DOHH2 (cell line): ENCODE results near the gene PLEKHG4.

ENCODE experiments used
- H3F3A ChIP-seq: fragments of 200-600 bp; sonication (generic), shearing (Covaris generic); 2 replicates; pipeline ENCODE4 v1.6.0; 2016; ENCODE audit warnings: antibody characterized with exemption, mild to moderate bottlenecking; ENCODE audit not compliant: control insufficient read depth, insufficient read depth
- H3K27ac ChIP-seq: fragments of 200-600 bp; sonication (generic); 2 replicates; pipeline ENCODE4 v1.5.1; 2014; ENCODE audit warnings: low read depth, mild to moderate bottlenecking, low read length, moderate library complexity
- H3K27me3 ChIP-seq: fragments of 200-600 bp; sonication (generic); 2 replicates; pipeline ENCODE4 v1.6.1; 2014; ENCODE audit warnings: mild to moderate bottlenecking, low read length, mixed read lengths; ENCODE audit not compliant: control insufficient read depth
- H3K36me3 ChIP-seq: fragments of 200-600 bp; sonication (generic); 2 replicates; pipeline ENCODE4 v1.6.1; 2014; ENCODE audit warnings: mild to moderate bottlenecking, low read length, moderate library complexity, mixed read lengths; ENCODE audit not compliant: control insufficient read depth
- H3K4me1 ChIP-seq: fragments of 200-600 bp; sonication (generic); 2 replicates; pipeline ENCODE4 v1.6.1; 2014; ENCODE audit warnings: mild to moderate bottlenecking, low read length, mixed read lengths; ENCODE audit not compliant: control insufficient read depth
- H3K4me2 ChIP-seq: fragments of 200-600 bp; sonication (generic); 2 replicates; pipeline ENCODE4 v1.6.0; 2014; ENCODE audit warnings: mild to moderate bottlenecking, low read length, moderate library complexity
- H3K4me3 ChIP-seq: fragments of 200-600 bp; sonication (generic); 2 replicates; pipeline ENCODE4 v1.5.1; 2014; ENCODE audit warnings: mild to moderate bottlenecking, low read length, mixed read lengths
- H3K79me2 ChIP-seq: fragments of 200-600 bp; sonication (generic); 2 replicates; pipeline ENCODE4 v1.6.1; 2014; ENCODE audit warnings: mild to moderate bottlenecking, low read length, mixed read lengths; ENCODE audit not compliant: control insufficient read depth
- H3K9me2 ChIP-seq: fragments of 200-600 bp; sonication (generic); replicated peaks from 2 replicates; pipeline ENCODE4 v1.6.1; 2014; ENCODE audit warnings: mild to moderate bottlenecking, low read length, mixed read lengths; ENCODE audit not compliant: control insufficient read depth
- H3K9me3 ChIP-seq: fragments of 200-600 bp; sonication (generic); 2 replicates; pipeline ENCODE4 v1.6.1; 2014; ENCODE audit warnings: antibody characterized with exemption, low read length, mixed read lengths; ENCODE audit not compliant: control insufficient read depth, insufficient read depth
- H4K20me1 ChIP-seq: fragments of 200-600 bp; sonication (generic); 2 replicates; pipeline ENCODE4 v1.6.0; 2014; ENCODE audit warnings: low read depth, mild to moderate bottlenecking, antibody characterized with exemption, low read length, moderate library complexity; ENCODE audit not compliant: control insufficient read depth, insufficient read depth
- CTCF ChIP-seq: fragments of 200-600 bp; sonication (generic); IDR thresholded peaks from one replicate; pipeline ENCODE4 v1.5.1; 2014; ENCODE audit warnings: antibody characterized with exemption, mild to moderate bottlenecking, low read depth, low read length; ENCODE audit not compliant: poor library complexity, severe bottlenecking
- EZH2phosphoT487 ChIP-seq: fragments of 200-600 bp; sonication (generic); IDR thresholded peaks from 2 replicates; pipeline ENCODE4 v1.6.1; 2017; ENCODE audit warnings: borderline replicate concordance, mild to moderate bottlenecking, antibody characterized with exemption, low read length, moderate library complexity, mixed read lengths

PLEKHG4 gene

GRCh38 chr16:67304020-67304419 is 24.7 kb downstream of the PLEKHG4 start:
- Histone ChIP-seq H3K27me3 (peaks cover 20% of the 10 kb centered on the region), H3K4me2 (no peak overlapping the region)

GRCh38 chr16:67305216-67306071 is 26.1 kb downstream of the PLEKHG4 start:
- Histone ChIP-seq H3K27me3 (peaks cover 17% of the 10 kb centered on the region), H3K4me3 (no peak overlapping the region), H3K9me3 (no peaks in the 10 kb centered on the region), H3K4me1 (no peaks in the 10 kb centered on the region), H3K36me3 (no peaks in the 10 kb centered on the region), H3K79me2 (no peaks in the 10 kb centered on the region), H4K20me1 (no peaks in the 10 kb centered on the region; the same call in 1 of the 2 replicates), H3K27ac (no peak overlapping the region), H3K4me2 (no peak overlapping the region), H3F3A (no peaks in the 10 kb centered on the region), H3K9me2 (no peaks in the 10 kb centered on the region)
- TF ChIP-seq CTCF = no peak
- no peak for TF ChIP-seq EZH2phosphoT487

More at GRCh38 chr16:67304020-67304419, 24.7 kb downstream of the PLEKHG4 start:
- H4K20me1 ChIP-seq = no peaks in the 10 kb centered on the region; the same call in 1 of the 2 replicates
- no peaks in the 10 kb centered on the region for H3K9me3 ChIP-seq
- H3K9me2 ChIP-seq = no peaks in the 10 kb centered on the region
- H3K4me1 ChIP-seq = no peaks in the 10 kb centered on the region
- no peaks in the 10 kb centered on the region for H3K36me3 ChIP-seq
- no peak overlapping the region for H3K27ac ChIP-seq
- H3K4me3 ChIP-seq = no peak overlapping the region
- no peaks in the 10 kb centered on the region for H3K79me2 ChIP-seq
- no peaks in the 10 kb centered on the region for H3F3A ChIP-seq
- TF ChIP-seq EZH2phosphoT487 (no peak), CTCF (no peak)

- no peak for TF ChIP-seq EZH2phosphoT487
- TF ChIP-seq CTCF = no peak
- Histone ChIP-seq H3K27me3 (peaks cover 3% of the 10 kb centered on the region; the same call in 1 of the 2 replicates), H3K27ac (no peak overlapping the region), H3K9me2 (no peaks in the 10 kb centered on the region), H3K36me3 (no peaks in the 10 kb centered on the region), H3K4me1 (no peaks in the 10 kb centered on the region), H3K9me3 (no peaks in the 10 kb centered on the region), H3K4me2 (no peak overlapping the region), H3K79me2 (no peaks in the 10 kb centered on the region), H3F3A (no peaks in the 10 kb centered on the region), H3K4me3 (no peak overlapping the region), H4K20me1 (no peaks in the 10 kb centered on the region)
These were observed 31.2 kb downstream of the PLEKHG4 start for GRCh38 chr16:67310561-67310960.
